Measurements from ENCODE around the gene FREM2.

FREM2 gene

DNA sequence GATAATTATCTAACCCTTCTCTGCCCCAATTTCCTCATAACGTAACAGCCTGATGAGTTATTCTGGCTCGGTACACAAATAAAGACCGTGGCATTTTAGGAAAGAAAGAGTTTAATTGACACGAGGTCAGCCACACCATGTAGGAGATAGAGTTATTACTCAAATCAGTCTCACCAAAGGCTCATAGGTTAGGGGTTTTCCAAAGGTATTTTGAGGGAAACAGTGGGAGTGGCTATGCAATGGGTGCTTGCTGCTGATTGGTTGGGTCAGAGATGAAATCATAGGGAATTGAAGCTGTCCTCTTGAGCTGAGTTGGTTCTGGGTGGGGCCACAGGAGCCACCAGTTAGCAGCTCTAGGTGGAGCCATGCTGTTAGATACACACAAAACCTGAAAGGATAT is 137.5 kb downstream of the FREM2 start:
- no peak for DNase-seq (ENCODE audit: low spot score)

DNA sequence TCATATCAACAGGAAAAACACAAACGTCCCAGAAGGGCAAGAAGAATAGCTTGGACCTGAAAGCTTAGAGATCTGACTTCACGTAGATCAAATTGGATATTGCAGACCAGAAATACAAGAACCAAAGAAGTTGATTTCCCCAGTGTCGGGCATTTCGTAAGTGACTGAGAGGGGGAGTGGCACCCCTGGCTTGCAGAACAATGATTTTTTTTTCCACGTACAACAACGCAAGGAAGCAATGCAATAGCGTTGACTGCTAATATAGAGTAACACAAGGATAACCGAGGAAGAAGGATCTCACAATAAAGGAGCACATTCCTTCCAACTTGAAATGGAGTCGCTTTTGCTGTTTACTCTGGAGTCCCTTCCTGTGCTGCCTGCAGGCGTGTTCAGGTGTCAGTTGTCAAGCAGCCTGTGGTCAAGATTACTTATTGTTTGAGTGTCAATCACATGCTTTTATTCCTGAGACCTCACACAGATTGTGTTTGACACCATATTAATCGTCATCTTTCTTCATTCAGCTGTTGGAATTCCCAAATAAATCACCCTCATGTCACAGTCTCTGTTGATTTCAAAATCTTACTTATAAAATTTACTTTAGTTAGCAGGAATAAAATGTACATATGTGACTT is 139.4 kb downstream of the FREM2 start:
- DNase-seq (ENCODE audit: low spot score): no peak

DNA sequence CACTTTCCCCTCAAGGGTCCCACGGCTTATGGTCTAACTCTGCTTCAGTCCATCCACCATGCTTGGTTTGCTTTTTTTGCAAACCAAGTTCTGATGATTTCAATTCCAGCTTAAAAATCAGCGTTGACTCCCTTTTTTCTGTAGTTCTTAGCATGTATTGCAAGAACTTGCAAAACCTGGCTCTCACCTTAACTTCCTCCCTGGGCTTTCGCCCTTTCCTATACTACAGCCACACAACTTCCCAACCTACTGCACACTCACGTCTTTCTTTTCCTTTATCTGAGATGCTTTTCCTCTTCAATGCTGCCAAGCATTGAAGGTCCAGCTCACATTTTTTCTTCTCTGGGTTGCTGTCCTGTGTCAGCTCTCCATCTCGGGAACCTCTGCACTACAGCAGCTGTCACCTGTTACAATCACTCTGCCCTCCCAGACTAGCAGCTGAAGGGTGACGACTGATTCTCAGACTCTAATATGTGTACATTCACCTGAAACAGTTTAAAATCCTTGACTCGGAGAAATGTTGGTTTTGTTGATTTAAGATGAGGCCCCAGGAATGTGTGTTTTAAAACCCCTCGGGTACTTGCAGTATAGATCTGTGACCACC is 143.7 kb downstream of the FREM2 start:
- DNase-seq (ENCODE audit: low spot score): no peak

GRCh38 chr13:38844581-38844980 is 157.7 kb downstream of the FREM2 start:
- DNase-seq (ENCODE audit: low spot score): no peak

DNA sequence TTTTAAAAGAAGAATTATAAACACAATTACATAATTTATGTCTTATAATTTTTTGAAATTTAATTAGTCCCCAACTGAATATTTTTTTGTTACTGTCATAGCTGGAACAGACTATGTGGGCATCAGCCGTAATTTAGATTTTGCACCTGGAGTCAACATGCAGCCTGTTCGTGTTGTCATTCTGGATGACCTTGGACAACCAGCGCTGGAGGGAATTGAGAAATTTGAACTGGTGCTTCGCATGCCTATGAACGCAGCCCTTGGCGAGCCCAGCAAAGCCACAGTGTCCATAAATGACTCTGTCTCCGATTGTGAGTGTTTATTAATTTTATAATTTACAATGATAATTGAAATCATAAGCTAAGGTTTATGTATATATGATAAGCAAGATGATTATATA is 161.5 kb downstream of the FREM2 start:
- DNase-seq (ENCODE audit: low spot score): no peak

DNA sequence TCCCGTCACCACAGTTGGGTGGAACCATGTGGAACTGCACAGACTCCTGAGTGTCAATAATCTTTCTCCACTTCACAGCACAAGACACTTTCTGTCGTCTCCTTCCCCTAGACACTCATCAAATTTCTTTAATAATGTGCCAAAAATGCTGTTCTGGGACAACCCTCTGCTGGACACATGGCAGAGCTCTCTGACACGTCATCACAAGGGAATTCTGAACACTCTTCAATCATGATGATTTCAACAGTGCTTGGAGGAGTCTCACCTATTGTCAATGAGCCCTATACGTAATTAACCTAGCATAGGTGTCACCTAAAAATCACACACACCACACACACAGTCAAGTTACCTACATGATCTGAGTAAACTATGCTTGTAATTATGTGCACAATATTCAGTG is 162.4 kb downstream of the FREM2 start:
- DNase-seq (ENCODE audit: low spot score): no peak

DNA sequence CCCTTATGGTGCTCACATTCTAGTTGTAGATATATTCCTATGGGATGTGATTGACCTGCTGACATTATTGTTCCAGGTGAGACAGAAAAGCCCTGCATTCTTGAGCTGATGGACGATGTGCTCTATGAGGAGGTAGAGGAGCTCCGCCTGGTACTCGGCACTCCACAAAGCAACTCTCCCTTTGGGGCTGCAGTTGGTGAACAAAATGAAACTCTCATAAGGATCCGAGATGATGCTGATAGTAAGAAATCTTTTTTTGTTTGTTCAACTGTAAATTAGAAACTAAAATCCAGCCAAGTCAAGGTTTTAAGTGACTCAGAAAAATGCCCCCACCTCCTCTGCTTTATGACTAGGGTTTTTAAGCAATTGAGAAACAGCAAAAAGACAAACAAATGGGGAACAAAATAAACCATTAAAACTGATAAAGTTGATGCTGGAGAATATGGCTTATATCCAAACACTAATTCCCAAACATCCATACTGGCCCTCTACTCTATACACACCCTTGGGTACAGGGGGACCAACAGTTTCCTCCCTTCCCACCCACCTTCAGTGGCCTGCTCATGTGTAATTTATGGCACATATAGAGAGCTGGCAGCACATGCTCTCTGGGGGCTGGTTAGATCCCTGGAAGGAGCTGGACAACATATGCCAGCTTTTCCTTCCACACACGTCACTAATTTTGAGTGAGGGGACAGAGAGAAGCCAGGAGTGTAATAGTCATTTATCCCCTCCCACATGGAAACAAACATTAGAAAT is 164.2 kb downstream of the FREM2 start:
- DNase-seq (ENCODE audit: low spot score): no peak

GRCh38 chr13:38854226-38854625 is 167.3 kb downstream of the FREM2 start:
- DNase-seq (ENCODE audit: low spot score): no peak

DNA sequence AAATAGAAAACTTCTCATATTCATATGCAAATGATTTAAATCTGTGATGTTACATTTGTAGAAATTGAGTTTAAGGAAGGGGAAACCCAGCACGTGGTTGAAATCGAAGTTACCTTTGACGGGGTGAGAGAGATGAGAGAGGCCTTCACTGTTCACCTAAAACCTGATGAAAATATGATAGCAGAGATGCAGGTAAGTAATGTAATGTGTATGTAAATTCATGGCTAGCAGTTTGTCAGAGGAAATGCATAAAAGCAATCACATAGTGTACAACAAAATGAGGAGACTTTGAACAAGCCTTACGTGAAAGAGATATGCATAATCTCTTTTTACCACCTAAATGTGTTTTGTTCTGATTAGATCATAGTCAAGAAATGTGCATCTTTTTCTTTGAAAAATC is 169.2 kb downstream of the FREM2 start:
- DNase-seq (ENCODE audit: low spot score): no peak

- DNase-seq (ENCODE audit: low spot score): no peak
These were observed 175.6 kb downstream of the FREM2 start for GRCh38 chr13:38862443-38862842.

- no peak for DNase-seq (ENCODE audit: low spot score)
These were observed 176.7 kb downstream of the FREM2 start for GRCh38 chr13:38863536-38863935.

- no peak for DNase-seq (ENCODE audit: low spot score)
These were observed 179.8 kb downstream of the FREM2 start for GRCh38 chr13:38866649-38867048.

DNA sequence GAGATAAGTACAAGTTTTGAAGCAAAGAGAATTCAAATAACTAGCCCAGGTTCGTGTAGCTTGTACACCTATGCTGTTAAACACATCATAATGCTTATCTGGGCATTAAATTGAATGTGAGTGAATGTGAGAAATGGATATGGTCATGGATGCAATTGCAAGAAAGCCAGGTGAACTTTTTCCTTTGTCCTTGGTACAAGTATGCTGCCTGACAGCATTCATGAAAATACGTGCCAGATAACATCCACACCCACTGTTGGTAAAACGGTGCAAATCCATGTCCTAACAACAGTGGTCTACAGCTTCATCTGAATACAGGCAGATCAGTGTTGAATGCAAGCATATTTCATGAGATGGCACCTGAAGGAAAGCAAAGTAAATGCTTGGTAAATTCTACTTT is 181.5 kb downstream of the FREM2 start:
- no peak for DNase-seq (ENCODE audit: low spot score)

GRCh38 chr13:38868870-38869269 is 182.0 kb downstream of the FREM2 start:
- DNase-seq (ENCODE audit: low spot score): no peak

DNA sequence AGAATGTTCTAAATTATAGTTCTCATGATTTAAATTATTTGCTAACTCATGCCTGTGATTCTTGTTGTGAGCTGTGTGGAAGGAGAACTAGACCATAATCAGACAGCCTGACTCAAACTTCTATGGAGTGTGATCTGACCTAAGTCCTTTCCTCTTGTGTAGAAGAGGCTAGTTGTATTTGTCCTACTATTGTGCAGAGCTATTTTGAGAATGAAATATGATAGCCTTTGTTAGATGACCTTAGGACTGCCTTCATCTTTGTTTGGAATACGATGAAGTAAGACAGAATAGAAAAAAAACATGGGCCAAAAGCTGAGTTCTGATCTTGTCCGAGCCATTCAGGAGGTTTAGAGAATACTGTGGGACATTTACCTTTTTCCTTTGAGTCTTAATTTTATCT is 184.4 kb downstream of the FREM2 start:
- DNase-seq (ENCODE audit: low spot score): no peak

DNA sequence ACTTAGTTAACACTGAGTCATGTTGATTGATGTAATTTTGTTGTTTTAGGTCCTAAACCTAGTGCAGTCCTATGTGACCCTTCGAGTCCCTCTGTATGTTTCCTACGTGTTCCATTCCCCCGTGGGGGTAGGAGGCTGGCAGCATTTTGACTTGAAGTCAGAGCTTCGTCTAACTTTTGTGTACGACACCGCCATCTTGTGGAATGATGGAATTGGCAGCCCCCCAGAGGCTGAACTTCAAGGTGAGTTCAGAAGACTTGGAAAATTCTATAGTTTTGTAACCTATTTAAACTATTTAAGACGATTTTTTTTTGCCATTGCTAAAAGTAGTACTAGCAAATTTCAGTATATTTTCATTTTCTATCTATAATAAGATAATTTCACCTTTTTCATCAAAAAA is 185.8 kb downstream of the FREM2 start:
- peak; percentile 5 for DNase-seq (ENCODE audit: low spot score)

- DNase-seq (ENCODE audit: low spot score): no peak
These were observed 188.5 kb downstream of the FREM2 start for GRCh38 chr13:38875186-38875875.

DNA sequence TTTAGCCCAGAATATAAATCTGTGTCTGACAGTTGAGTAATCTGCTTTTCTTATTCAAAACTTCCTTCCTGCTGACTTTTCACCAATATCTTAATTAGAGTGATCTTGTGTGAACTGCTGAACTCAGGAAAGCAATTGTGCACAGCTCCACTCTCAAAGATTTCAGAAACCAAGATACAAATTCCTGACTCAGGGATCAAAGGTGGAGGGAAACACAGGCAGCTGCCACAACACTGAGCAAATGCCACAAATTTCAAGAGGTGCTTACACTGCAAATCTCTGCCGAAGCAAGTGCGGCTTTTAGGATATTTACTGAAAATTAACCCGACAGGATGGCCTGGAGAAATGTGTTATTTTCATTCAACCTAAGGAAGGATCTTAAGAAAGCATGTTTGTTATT is 192.4 kb downstream of the FREM2 start:
- DNase-seq (ENCODE audit: low spot score): no peak

DNA sequence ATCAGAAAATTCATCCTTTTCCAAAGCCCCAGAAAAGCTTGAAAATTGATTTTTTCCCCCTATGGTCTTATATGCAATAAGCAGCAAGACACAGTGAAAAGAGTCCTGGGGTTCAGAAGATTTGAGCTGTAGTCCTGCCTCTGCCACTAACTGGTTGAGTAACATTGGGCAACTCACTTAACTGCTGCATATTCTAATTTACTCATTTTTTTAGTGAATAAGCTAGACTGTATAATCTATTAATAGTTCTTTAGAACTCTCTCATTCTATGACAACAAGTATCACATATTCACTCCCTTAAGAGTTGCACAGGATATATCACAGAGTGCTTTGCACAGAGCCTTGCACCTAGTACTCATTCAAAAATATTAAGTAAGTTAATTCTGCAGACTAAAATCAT is 192.9 kb downstream of the FREM2 start:
- no peak for DNase-seq (ENCODE audit: low spot score)

DNA sequence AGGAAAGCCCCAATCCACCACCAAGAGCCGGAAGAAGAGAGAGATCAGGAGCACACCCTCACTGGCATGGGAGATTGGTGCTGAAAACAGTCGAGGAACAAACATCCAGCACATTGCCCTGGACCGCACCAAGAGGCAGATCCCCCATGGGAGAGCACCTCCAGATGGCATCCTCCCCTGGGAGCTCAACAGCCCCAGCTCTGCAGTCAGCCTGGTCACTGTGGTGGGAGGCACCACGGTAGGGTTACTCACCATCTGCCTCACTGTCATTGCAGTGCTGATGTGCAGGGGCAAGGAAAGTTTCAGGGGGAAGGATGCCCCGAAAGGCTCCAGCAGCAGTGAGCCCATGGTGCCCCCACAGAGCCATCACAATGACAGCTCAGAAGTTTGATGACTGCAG is 193.5 kb downstream of the FREM2 start:
- DNase-seq (ENCODE audit: low spot score): no peak

- DNase-seq (ENCODE audit: low spot score): no peak
These were observed 196.9 kb downstream of the FREM2 start for GRCh38 chr13:38883783-38884182.

DNA sequence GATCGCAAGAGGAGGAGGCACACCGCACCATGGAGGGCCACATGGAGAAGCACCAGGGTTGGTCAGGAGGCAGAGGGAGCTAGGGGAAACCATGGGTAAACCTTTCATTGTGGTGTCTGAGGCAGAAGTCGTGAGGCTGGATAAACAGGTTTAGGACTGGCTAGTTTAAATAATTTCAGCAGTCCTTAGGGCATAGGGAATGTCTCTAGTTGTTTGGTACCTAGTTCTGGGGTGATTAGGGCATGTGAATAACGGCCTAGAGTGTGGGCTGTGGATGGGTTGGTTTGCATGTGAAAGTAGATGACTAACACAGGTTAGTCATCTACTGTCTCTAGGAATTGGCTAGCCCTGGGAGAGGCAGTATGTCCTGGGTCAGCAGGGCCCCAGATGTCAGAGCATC is 201.4 kb downstream of the FREM2 start:
- DNase-seq (ENCODE audit: low spot score): no peak

DNA sequence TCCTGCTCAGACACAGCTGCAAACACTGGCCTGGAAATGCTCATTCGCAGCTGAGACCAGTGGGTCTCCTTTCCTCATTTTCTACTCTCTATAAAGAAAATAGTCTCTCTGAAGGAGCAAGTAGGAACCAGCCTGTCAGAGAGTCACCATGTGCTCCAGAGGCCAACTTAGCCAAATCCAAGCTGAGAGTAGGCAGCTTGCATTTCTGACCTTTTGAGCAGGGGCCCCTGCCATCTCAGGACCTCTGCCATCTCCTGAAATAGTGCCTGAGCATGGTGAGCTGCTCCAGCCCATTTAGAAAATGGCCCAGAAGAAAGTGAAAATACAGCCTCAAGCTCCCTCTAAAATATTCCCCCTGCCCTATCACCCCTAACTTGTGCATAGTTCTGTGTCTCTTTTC is 208.2 kb downstream of the FREM2 start:
- DNase-seq (ENCODE audit: low spot score): no peak
